HepG2 (cell line): ENCODE results near the gene ZNRF3. TPM values are rescaled to one million over a fixed set of nuclear protein-coding genes. Genes with fewer than 3 reads are reported as not detected.

Source experiments
- ARHGAP35 ChIP-seq: sonication (generic); formaldehyde crosslinking; IDR thresholded peaks from 2 replicates; pipeline ENCODE4 v1.9.0; 2022; ENCODE audit warnings: mild to moderate bottlenecking, inconsistent platforms, moderate library complexity, missing genetic modification reagents, borderline replicate concordance
- ARID2 ChIP-seq: sonication (generic); formaldehyde crosslinking; IDR thresholded peaks from 2 replicates; pipeline ENCODE4 v1.8.1; 2022; ENCODE audit warnings: mild to moderate bottlenecking, missing genetic modification reagents, borderline replicate concordance
- CREBL2 ChIP-seq: sonication (generic); formaldehyde crosslinking; IDR thresholded peaks from 2 replicates; pipeline ENCODE4 v1.8.1; 2023; ENCODE audit warnings: missing genetic modification reagents, mild to moderate bottlenecking, borderline replicate concordance
- IKZF1 ChIP-seq: fragments of 450-650 bp; IDR thresholded peaks from 2 replicates; pipeline ENCODE4 v1.7.1; 2016
- IKZF4 ChIP-seq: sonication (generic); formaldehyde crosslinking; IDR thresholded peaks from 2 replicates; pipeline ENCODE4 v1.5.1; 2020; ENCODE audit warnings: borderline replicate concordance, mild to moderate bottlenecking, low read depth, missing genetic modification reagents; ENCODE audit errors: not compliant biosample characterization
- MAFK ChIP-seq, 2 experiments: IDR thresholded peaks in 1 of 2; conservative IDR thresholded peaks in 1 of 2; 2 replicates each; pipeline ENCODE4 v1.6.1; 2011; ENCODE audit warnings: improper control_type of control experiment in 2 of 2, low read length in 2 of 2
- NFAT5 ChIP-seq: sonication (generic); formaldehyde crosslinking; IDR thresholded peaks from 2 replicates; pipeline ENCODE4 v1.4.0; 2020; ENCODE audit warnings: missing genetic modification reagents
- NFIB ChIP-seq: sonication (generic); formaldehyde crosslinking; IDR thresholded peaks from 2 replicates; pipeline ENCODE4 v1.9.0; 2021; ENCODE audit warnings: missing genetic modification reagents, mild to moderate bottlenecking, borderline replicate concordance
- PHF20 ChIP-seq: sonication (generic); formaldehyde crosslinking; IDR thresholded peaks from 2 replicates; pipeline ENCODE4 v1.5.0; 2020; ENCODE audit warnings: mild to moderate bottlenecking, missing genetic modification reagents
- PRDM4 ChIP-seq: sonication (generic); formaldehyde crosslinking; IDR thresholded peaks from 2 replicates; pipeline ENCODE4 v1.9.0; 2021; ENCODE audit warnings: missing genetic modification reagents, borderline replicate concordance
- RBFOX2 ChIP-seq: fragments of 200-400 bp; formaldehyde crosslinking; IDR thresholded peaks from 2 replicates; pipeline ENCODE4 v1.6.1; 2017; ENCODE audit warnings: low read depth, mild to moderate bottlenecking, low read length
- RFX5 ChIP-seq: IDR thresholded peaks from 2 replicates; pipeline ENCODE4 v1.6.1; 2011; ENCODE audit warnings: low read depth, low read length, improper control_type of control experiment
- SP1 ChIP-seq, 2 experiments: fragments of 450-650 bp in 1 of 2; sonication (generic) in 1 of 2; formaldehyde crosslinking in 1 of 2; IDR thresholded peaks; 2 replicates each; pipeline versions ENCODE4 v1.4.0 to v1.6.1; 2016 to 2020; ENCODE audit warnings: missing genetic modification reagents in 1 of 2
- TCF7L2 ChIP-seq: IDR thresholded peaks from 2 replicates; pipeline ENCODE4 v1.6.1; 2011; ENCODE audit warnings: mild to moderate bottlenecking, low read depth, low read length, moderate library complexity
- TGIF2 ChIP-seq: IDR thresholded peaks from 2 replicates; pipeline ENCODE4 v1.6.1; 2016; ENCODE audit warnings: control low read depth, missing compliant biosample characterization
- TP53 ChIP-seq: sonication (generic); formaldehyde crosslinking; conservative IDR thresholded peaks from 2 replicates; pipeline ENCODE4 v1.4.0; 2020; ENCODE audit warnings: missing genetic modification reagents
- ZKSCAN8 ChIP-seq: IDR thresholded peaks from 2 replicates; pipeline ENCODE4 v1.6.1; 2016; ENCODE audit warnings: borderline replicate concordance, missing genetic modification reagents, missing compliant biosample characterization
- ZNF160 ChIP-seq: sonication (generic); formaldehyde crosslinking; IDR thresholded peaks from 2 replicates; pipeline ENCODE4 v1.8.0; 2022; ENCODE audit warnings: mild to moderate bottlenecking, inconsistent platforms, missing genetic modification reagents
- ZNF292 ChIP-seq: sonication (generic); formaldehyde crosslinking; IDR thresholded peaks from 2 replicates; pipeline ENCODE4 v1.8.1; 2022; ENCODE audit warnings: mild to moderate bottlenecking, low read depth, missing genetic modification reagents, borderline replicate concordance
- ZNF766 ChIP-seq: sonication (generic); formaldehyde crosslinking; IDR thresholded peaks from 2 replicates; pipeline ENCODE4 v1.5.0; 2020; ENCODE audit warnings: missing genetic modification reagents, borderline replicate concordance
- polyA plus RNA-seq, 8 experiments: library from polyadenylated mRNA; depleted of rRNA in 3 of 8; stranded (reverse) in 7 of 8; unstranded in 1 of 8; fragments of >200 nt; fragmentation: Illumina TruSeq in 4 of 8; extraction: Trizol in 4 of 8; gene quantifications; 2 replicates each; pipeline versions ENCODE4 v1.2.1 to v1.2.3, GENCODE V29; 2011 to 2016; ENCODE audit warnings: low read depth in 4 of 8, missing spikeins in 1 of 8, mixed read lengths in 1 of 8; ENCODE audit not compliant: insufficient read depth in 1 of 8
- total RNA-seq, 5 experiments: library from RNA; depleted of rRNA; stranded (reverse); fragments of >200 nt; fragmentation: Illumina TruSeq; extraction: Trizol; gene quantifications; 2 replicates each; pipeline ENCODE4 v1.2.3, GENCODE V29; 2016; ENCODE audit warnings: low read depth in 1 of 5

The ZNRF3 gene
- total and polyA plus RNA-seq, 2 of the 13 experiments (the other 11 are each of a cell fraction or from before 2014, with no cell fraction given), result 20.3 to 36.7 TPM

GRCh38 chr22:28923826-28924732 lies 40.7 kb downstream of the ZNRF3 start (continued):
- TF ChIP-seq PRDM4 (CRISPR knock-in tag) (no peak), CREBL2 (CRISPR knock-in tag) (no peak), NFIB (CRISPR knock-in tag) (no peak), IKZF1 (no peak), PHF20 (CRISPR knock-in tag) (no peak), RBFOX2 (0 out of 2 replicates have a peak, but pooled peaks have one; percentile 25), SP1 (IDR thresholded peaks at IDR 0.05) (no peak), SP1 (CRISPR knock-in tag; IDR thresholded peaks at IDR 0.05) (no peak), ZNF160 (CRISPR knock-in tag) (no peak), NFAT5 (CRISPR knock-in tag) (peak; percentile 82; the same call in 1 of the 2 replicates), ZKSCAN8 (peak; percentile 78; the same call in 1 of the 2 replicates), ARID2 (CRISPR knock-in tag) (no peak), TGIF2 (CRISPR knock-in tag) (no peak), TP53 (CRISPR knock-in tag) (peak; percentile 60; the same call in 1 of the 2 replicates), ZNF292 (peak; percentile 84; the same call in 1 of the 2 replicates), ARHGAP35 (CRISPR knock-in tag) (peak; percentile 70; the same call in 1 of the 2 replicates), MAFK (conservative IDR thresholded peaks at IDR 0.05 in 1 of 2, IDR thresholded peaks at IDR 0.05 in 1 of 2; ENCODE audit: low read length in 2 of 2) (no peak), RFX5 (no peak), IKZF4 (CRISPR knock-in tag) (peak; percentile 21), ZNF766 (CRISPR knock-in tag) (0 out of 2 replicates have a peak, but pooled peaks have one; percentile 37), TCF7L2 (peak; percentile 98)
